Heart left ventricle (tissue), 16 donors: ENCODE measurements around the gene HOXD9. TPM values are rescaled to one million over a fixed set of nuclear protein-coding genes. Genes with fewer than 3 reads are reported as not detected.

Source experiments
- ATAC-seq, 4 donors: fragments of 200-7000 bp; cut with Tn5 transposase; one replicate each; pipeline ENCODE4 v1.9.1; 2020 to 2022; ENCODE audit warnings: moderate library complexity in 4 of 4, mild to moderate bottlenecking in 3 of 4, moderate number of reproducible peaks in 1 of 4
- DNase-seq, 5 donors: peaks; one replicate each; pipeline ENCODE4 v3.0.0-alpha.2; 2020
- H3K27ac ChIP-seq, 12 donors: fragments of 200-600 bp; sonication (generic) in 4 of 12; one replicate each; pipeline versions ENCODE4 v1.5.0 to v1.8.0; 2016 to 2022; ENCODE audit warnings: mild to moderate bottlenecking in 2 of 12
- H3K27me3 ChIP-seq, 9 donors: fragments of 200-600 bp; sonication (generic) in 2 of 9; one replicate each; pipeline versions ENCODE4 v1.5.1 to v1.8.0; 2016 to 2022; ENCODE audit warnings: mild to moderate bottlenecking in 3 of 9
- H3K36me3 ChIP-seq, 9 donors: fragments of 200-600 bp; sonication (generic) in 2 of 9; one replicate each; pipeline versions ENCODE4 v1.5.0 to v1.8.0; 2018 to 2022; ENCODE audit warnings: mild to moderate bottlenecking in 2 of 9
- H3K4me1 ChIP-seq, 12 donors: fragments of 200-600 bp; sonication (generic) in 4 of 12; one replicate each; pipeline versions ENCODE4 v1.5.0 to v1.8.0; 2016 to 2022; ENCODE audit warnings: mild to moderate bottlenecking in 3 of 12
- H3K4me3 ChIP-seq, 12 donors: fragments of 200-600 bp; sonication (generic) in 4 of 12; one replicate each; pipeline versions ENCODE4 v1.5.0 to v1.8.0; 2017 to 2022; ENCODE audit warnings: mild to moderate bottlenecking in 9 of 12, moderate library complexity in 4 of 12
- H3K9me3 ChIP-seq, 12 donors: fragments of 200-600 bp; sonication (generic) in 4 of 12; one replicate each; pipeline versions ENCODE4 v1.5.0 to v1.8.0; 2016 to 2022; ENCODE audit warnings: mild to moderate bottlenecking in 1 of 12
- CTCF ChIP-seq, 12 donors: fragments of 200-600 bp; sonication (generic) in 4 of 12; IDR thresholded peaks; one replicate each; pipeline versions ENCODE4 v1.5.0 to v1.8.0; 2018 to 2022; ENCODE audit warnings: antibody characterized with exemption in 12 of 12, mild to moderate bottlenecking in 5 of 12
- POLR2A ChIP-seq, 2 donors: fragments of 450-650 bp; IDR thresholded peaks; one replicate each; pipeline ENCODE4 v1.6.1; 2017; ENCODE audit warnings: antibody characterized with exemption in 2 of 2, mild to moderate bottlenecking in 2 of 2, moderate library complexity in 2 of 2
- WGBS, 4 donors: extraction: QIAGEN DNeasy Blood & Tissue Kit in 2 of 4; methylation state at CpG; one replicate each; pipeline versions ENCODE4 v1.1.5 to v1.1.7; 2013 to 2018; 5-methylcytosine and 5-hydroxymethylcytosine counted together
- intact Hi-C, 10 donors: fragments of 100-400 bp; cut with DNase I; formaldehyde crosslinking; loops; one replicate each; pipeline versions ENCODE4 v1.11.1 to v1.14.2; 2022
- polyA plus RNA-seq, 2 donors: library from polyadenylated mRNA; stranded (reverse); fragments of 200-250 nt; gene quantifications; one replicate each; pipeline ENCODE4 v1.2.3, GENCODE V29; 2013
- total RNA-seq, 9 donors: library from RNA; depleted of rRNA in 2 of 9; stranded (reverse); fragments of >200 nt in 2 of 9; fragmentation: NEBNext Ultra II Directional in 3 of 9; extraction: Animal tissue kit (Norgen Biotek cat#: 25700) in 3 of 9; gene quantifications; one replicate each; pipeline versions ENCODE4 v1.1.0 to v1.2.4, GENCODE V29; 2016 to 2023
- donor health status: ischemic (EF 13 %, LVEDD 7.1; RV severe dilation, severe dysfunction).
- donor health status: healthy with polysubstance abuse.
- donor health status: DM: no; HTN: yes; CAD: no.
- donor health status: DM: no; HTN: no; CAD: no.
- donor health status: ischemic (EF 25% LVEDD 6.9; RV normal size, moderate dysfunction).
- donor health status: ischemic (EF 25% LVEDD 5.7; RV mildly dilated, moderate dysfunction).
- donor health status: healthy.
- donor health status: DM: yes; HTN: yes; CAD: no.
- donor health status: ischemic (EF 35%, LVEDD 5.7; RV mildly dilated, moderate dysfunction).
- donor health status: nonischemic (EF 11% LVEDD 7.7; RV severe dilation, severe dysfunction).
- donor health status: DM: yes; HTN: yes; CAD: no.
- donor health status: PGD.
- donor health status: ischemic (EF 29% LVEDD 5.4; RV normal size, mild dysfunction).
- donor health status: nonischemic (EF 23%, LVEDD 6.1; RV moderate dilation, normal function).

The HOXD9 gene
- total and polyA plus RNA-seq, 11 donors, result 0.23 to 0.43 (median 0.40) TPM; not detected in 8

GRCh38 chr2:176142281-176142680, 19.8 kb downstream of the HOXD9 start:
- Histone ChIP-seq H3K27ac (no peak overlapping the region), H3K9me3 (no peaks in the 10 kb centered on the region), H3K4me1 (peaks cover 0 to 19% (median 11%) of the 10 kb centered on the region in 12 donors), H3K36me3 (no peaks in the 10 kb centered on the region), H3K4me3 (no peak overlapping the region), H3K27me3 (peaks cover 23 to 98% (median 68%) of the 10 kb centered on the region in 9 donors)
- TF ChIP-seq POLR2A (IDR thresholded peaks at IDR 0.05) (no peak), CTCF (IDR thresholded peaks at IDR 0.05) (no peak)
- intact Hi-C loops, result loop anchor here in 4 of 10 donors (5.0 kb wide), 3 partner anchors 35 to 510 kb away; no protein-coding TSS in a partner anchor
- DNase-seq (no peak), ATAC-seq (no peak)
- 89 to 100% (median 95%) methylated on average over 2 of the region's 2 CpGs for WGBS, 4 donors

GRCh38 chr2:176145085-176145969, 22.8 kb downstream of the HOXD9 start:
- H3K36me3 ChIP-seq, result no peaks in the 10 kb centered on the region
- no peak overlapping the region for H3K4me3 ChIP-seq
- DNase-seq (no peak), ATAC-seq (no peak)
- 41 to 50% (median 48%) methylated on average over 4 of the region's 4 CpGs for WGBS, 4 donors
- intact Hi-C loops, result no loop called here
- peaks cover 23 to 98% (median 68%) of the 10 kb centered on the region in 9 donors for H3K27me3 ChIP-seq
- H3K9me3 ChIP-seq, result no peaks in the 10 kb centered on the region
- H3K4me1 ChIP-seq, result peaks cover 0 to 10% (median 5%) of the 10 kb centered on the region in 12 donors
- H3K27ac ChIP-seq, result no peak overlapping the region
- TF ChIP-seq POLR2A (IDR thresholded peaks at IDR 0.05), result no peak
- no peak for TF ChIP-seq CTCF (IDR thresholded peaks at IDR 0.05)

- 27 to 51% (median 39%) methylated on average over 6 of the region's 6 CpGs for WGBS, 4 donors
- intact Hi-C loops, result no loop called here
Observed at GRCh38 chr2:176146101-176146500, 23.6 kb downstream of the HOXD9 start.

More at GRCh38 chr2:176146101-176146500, 23.6 kb downstream of the HOXD9 start:
- Histone ChIP-seq H3K27me3 (peaks cover 30 to 98% (median 73%) of the 10 kb centered on the region in 9 donors), H3K4me1 (peaks cover 0 to 3% (median 0%) of the 10 kb centered on the region in 12 donors), H3K27ac (no peak overlapping the region), H3K4me3 (no peak overlapping the region), H3K9me3 (no peaks in the 10 kb centered on the region), H3K36me3 (no peaks in the 10 kb centered on the region)
- ATAC-seq (no peak), DNase-seq (no peak)
- TF ChIP-seq POLR2A (IDR thresholded peaks at IDR 0.05) (no peak), CTCF (IDR thresholded peaks at IDR 0.05) (no peak)
